H9 (cell line): ENCODE data around the gene POLR3C. TPM values are rescaled to one million over a fixed set of nuclear protein-coding genes. Genes with fewer than 3 reads are reported as not detected.

Experiments used
- DNase-seq: peaks from one replicate; pipeline ENCODE4 v3.0.0-alpha.2; 2017
- H2AFZ ChIP-seq: one replicate; pipeline ENCODE4 v1.6.1; 2013; ENCODE audit warnings: mild to moderate bottlenecking, low read length, control low read depth, moderate library complexity
- H2AK5ac ChIP-seq: 2 replicates; pipeline ENCODE4 v1.6.1; 2013; ENCODE audit warnings: low read length, control low read depth, mixed read lengths; ENCODE audit not compliant: insufficient read length
- H2BK120ac ChIP-seq: one replicate; pipeline ENCODE4 v1.6.1; 2013; ENCODE audit warnings: low read depth, mild to moderate bottlenecking, low read length, control low read depth, inconsistent platforms; ENCODE audit not compliant: poor library complexity, severe bottlenecking
- H2BK12ac ChIP-seq: 2 replicates; pipeline ENCODE4 v1.6.1; 2013; ENCODE audit warnings: low read length, control low read depth, mixed read lengths, low read depth; ENCODE audit not compliant: insufficient read length
- H2BK15ac ChIP-seq: 2 replicates; pipeline ENCODE4 v1.6.1; 2013; ENCODE audit warnings: low read depth, low read length, control low read depth
- H2BK20ac ChIP-seq: one replicate; pipeline ENCODE4 v1.6.1; 2013; ENCODE audit warnings: low read depth, mild to moderate bottlenecking, low read length, control low read depth, inconsistent platforms; ENCODE audit not compliant: poor library complexity, severe bottlenecking
- H2BK5ac ChIP-seq: 2 replicates; pipeline ENCODE4 v1.6.1; 2013; ENCODE audit warnings: low read length, control low read depth, mixed read lengths; ENCODE audit not compliant: insufficient read length
- H3K14ac ChIP-seq: 2 replicates; pipeline ENCODE4 v1.6.1; 2013; ENCODE audit warnings: low read length, control low read depth; ENCODE audit not compliant: insufficient read depth
- H3K18ac ChIP-seq: 2 replicates; pipeline ENCODE4 v1.6.1; 2013; ENCODE audit warnings: low read depth, mild to moderate bottlenecking, mixed read lengths, low read length, control low read depth; ENCODE audit not compliant: insufficient read length
- H3K23ac ChIP-seq: 2 replicates; pipeline ENCODE4 v1.6.1; 2013; ENCODE audit warnings: low read length, control low read depth, mixed read lengths, low read depth; ENCODE audit not compliant: insufficient read length
- H3K23me2 ChIP-seq: 2 replicates; pipeline ENCODE4 v1.6.1; 2013; ENCODE audit warnings: low read depth, mild to moderate bottlenecking, mixed read lengths, low read length, control low read depth; ENCODE audit not compliant: insufficient read length, poor library complexity, severe bottlenecking
- H3K27ac ChIP-seq: 2 replicates; pipeline ENCODE4 v1.5.1; 2013; ENCODE audit warnings: low read length, control low read depth, mixed read lengths, low read depth; ENCODE audit not compliant: insufficient read length
- H3K27me3 ChIP-seq: 2 replicates; pipeline ENCODE4 v1.6.1; 2013; ENCODE audit warnings: low read length, control low read depth, inconsistent platforms; ENCODE audit not compliant: insufficient read depth
- H3K4ac ChIP-seq: 2 replicates; pipeline ENCODE4 v1.6.1; 2013; ENCODE audit warnings: low read depth, mild to moderate bottlenecking, control low read depth, inconsistent platforms, low read length, moderate library complexity
- H3K4me1 ChIP-seq: 2 replicates; pipeline ENCODE4 v1.6.1; 2013; ENCODE audit warnings: low read length, control low read depth, inconsistent platforms; ENCODE audit not compliant: insufficient read depth
- H3K4me2 ChIP-seq: 2 replicates; pipeline ENCODE4 v1.6.1; 2013; ENCODE audit warnings: low read length, control low read depth, mixed read lengths; ENCODE audit not compliant: insufficient read length, insufficient read depth
- H3K56ac ChIP-seq: 2 replicates; pipeline ENCODE4 v1.6.1; 2013; ENCODE audit warnings: low read depth, mild to moderate bottlenecking, mixed read lengths, low read length, control low read depth; ENCODE audit not compliant: insufficient read length
- H3K79me1 ChIP-seq: 2 replicates; pipeline ENCODE4 v1.6.1; 2013; ENCODE audit warnings: low read depth, mild to moderate bottlenecking, moderate library complexity, low read length, control low read depth, inconsistent platforms; ENCODE audit not compliant: insufficient read depth, poor library complexity, severe bottlenecking
- H3K79me2 ChIP-seq: 2 replicates; pipeline ENCODE4 v1.6.1; 2013; ENCODE audit warnings: low read length, control low read depth, inconsistent platforms; ENCODE audit not compliant: insufficient read depth
- H3K9ac ChIP-seq: 2 replicates; pipeline ENCODE4 v1.6.1; 2013; ENCODE audit warnings: low read length, control low read depth, mixed read lengths; ENCODE audit not compliant: insufficient read length; ENCODE audit errors: extremely low read depth
- H3K9me3 ChIP-seq: one replicate; pipeline ENCODE4 v1.6.1; 2013; ENCODE audit warnings: low read depth, low read length, inconsistent platforms; ENCODE audit not compliant: control insufficient read depth
- H3T11ph ChIP-seq: one replicate; pipeline ENCODE4 v1.6.1; 2013; ENCODE audit warnings: mild to moderate bottlenecking, low read length, control low read depth, inconsistent platforms
- H4K20me1 ChIP-seq: one replicate; pipeline ENCODE4 v1.6.1; 2013; ENCODE audit not compliant: control insufficient read depth, insufficient read length, insufficient read depth
- H4K5ac ChIP-seq: 2 replicates; pipeline ENCODE4 v1.6.1; 2013; ENCODE audit warnings: low read depth, mild to moderate bottlenecking, mixed read lengths, low read length, control low read depth; ENCODE audit not compliant: insufficient read length
- H4K8ac ChIP-seq: replicated peaks from 2 replicates; pipeline ENCODE4 v1.6.1; 2013; ENCODE audit warnings: low read length, control low read depth, mixed read lengths, low read depth; ENCODE audit not compliant: insufficient read length
- H4K91ac ChIP-seq: 2 replicates; pipeline ENCODE4 v1.6.1; 2013; ENCODE audit warnings: low read depth, mild to moderate bottlenecking, moderate library complexity, mixed read lengths, low read length, control low read depth; ENCODE audit not compliant: insufficient read length
- H3K27ac Mint-ChIP-seq, 3 experiments: 2 replicates in 2 of 3; 3 replicates in 1 of 3; pipeline ENCODE4 v1.8.0; 2020 to 2021; ENCODE audit warnings: mixed read lengths in 3 of 3, mild to moderate bottlenecking in 1 of 3, moderate library complexity in 1 of 3
- H3K27me3 Mint-ChIP-seq: 2 replicates; pipeline ENCODE4 v1.8.0; 2021; ENCODE audit warnings: low read depth, mild to moderate bottlenecking, moderate library complexity, mixed read lengths
- H3K36me3 Mint-ChIP-seq, 3 experiments: 2 replicates in 2 of 3; 3 replicates in 1 of 3; pipeline ENCODE4 v1.8.0; 2020 to 2021; ENCODE audit warnings: low read depth in 3 of 3, mixed read lengths in 3 of 3; ENCODE audit not compliant: insufficient read depth in 1 of 3
- H3K4me1 Mint-ChIP-seq, 2 experiments: 2 replicates each; pipeline ENCODE4 v1.8.0; 2020; ENCODE audit warnings: mixed read lengths in 2 of 2
- H3K4me3 Mint-ChIP-seq, 2 experiments: 2 replicates in 1 of 2; 3 replicates in 1 of 2; pipeline ENCODE4 v1.8.0; 2020 to 2021; ENCODE audit warnings: mild to moderate bottlenecking in 2 of 2, mixed read lengths in 2 of 2, moderate library complexity in 1 of 2
- H3K9me3 Mint-ChIP-seq, 2 experiments: 2 replicates in 1 of 2; 3 replicates in 1 of 2; pipeline ENCODE4 v1.8.0; 2020; ENCODE audit warnings: mild to moderate bottlenecking in 2 of 2, mixed read lengths in 2 of 2, moderate library complexity in 1 of 2
- CTCF ChIP-seq: fragments of 200-600 bp; sonication (generic); conservative IDR thresholded peaks from 3 replicates; pipeline ENCODE4 v1.8.0; 2021; ENCODE audit warnings: antibody characterized with exemption, mild to moderate bottlenecking
- WGBS: extraction: QIAGEN DNeasy Blood & Tissue Kit; methylation state at CpG from one replicate; pipeline ENCODE4 v1.1.7; 2013; ENCODE audit warnings: missing lambda C conversion rate, low lambda C conversion rate, mixed read lengths; ENCODE audit not compliant: insufficient read length; ENCODE audit errors: extremely low coverage; 5-methylcytosine and 5-hydroxymethylcytosine counted together
- total RNA-seq: library from RNA; stranded (reverse); gene quantifications from 2 replicates; pipeline ENCODE4 v1.2.1, GENCODE V29; 2021

POLR3C gene
- total RNA-seq, 1 experiment from 2014 or later = 37.2 TPM

- H4K8ac ChIP-seq = no peak overlapping the region
- H3K4me2 ChIP-seq = no peak overlapping the region
- no peak for TF ChIP-seq CTCF
- H3T11ph ChIP-seq = no peak overlapping the region
- H3K9me3 Mint-ChIP-seq = no peaks in the 10 kb centered on the region
- no peak overlapping the region for H3K4ac ChIP-seq
- H4K5ac ChIP-seq = no peak overlapping the region
- no peaks in the 10 kb centered on the region for H3K36me3 Mint-ChIP-seq
- peaks cover 7% of the 10 kb centered on the region for H3K23me2 ChIP-seq
- H3K9me3 ChIP-seq = no peaks in the 10 kb centered on the region
- no peaks in the 10 kb centered on the region for H3K79me1 ChIP-seq
- no peak overlapping the region for H2BK5ac ChIP-seq
- H2AFZ ChIP-seq = no peak overlapping the region
- no peak overlapping the region for H3K14ac ChIP-seq
- no peak overlapping the region for H2AK5ac ChIP-seq
- no peak overlapping the region for H3K23ac ChIP-seq
- no peaks in the 10 kb centered on the region for H3K4me1 ChIP-seq
- H3K4me1 Mint-ChIP-seq = peaks cover 23 to 27% of the 10 kb centered on the region in 2 experiments
- no peak for DNase-seq
- H3K27ac Mint-ChIP-seq = peak overlapping the region in 1 of 3 experiments; percentile 16; a peak in 1 of 7 replicates
- no peak overlapping the region for H3K56ac ChIP-seq
- H3K9ac ChIP-seq = no peak overlapping the region
- no peak overlapping the region for H3K27ac ChIP-seq
- H3K18ac ChIP-seq = no peak overlapping the region
- H4K20me1 ChIP-seq = no peaks in the 10 kb centered on the region
- H2BK15ac ChIP-seq = no peak overlapping the region
- H3K79me2 ChIP-seq = no peaks in the 10 kb centered on the region
- WGBS = no CpG with 5 or more reads among the region's 8 CpGs
- peaks cover 33% of the 10 kb centered on the region for H3K27me3 Mint-ChIP-seq
- H3K27me3 ChIP-seq = peaks cover 8% of the 10 kb centered on the region; the same call in 1 of the 2 replicates
- no peak overlapping the region for H2BK120ac ChIP-seq
- no peak overlapping the region for H2BK12ac ChIP-seq
- H3K4me3 Mint-ChIP-seq = peak overlapping the region; percentile 24 to 82; a peak in 4 of 5 replicates
- H4K91ac ChIP-seq = no peak overlapping the region
- no peak overlapping the region for H2BK20ac ChIP-seq
These were observed 62.8 kb downstream of the POLR3C start for GRCh38 chr1:145886816-145887215.
